Measurements from ENCODE around the gene ZCCHC4.
A peak's percentile ranks its signal among the peaks of the same experiment; 100 is the strongest.
"Not testable (repeated sequence)": the region's sequence is repeated elsewhere in the genome, so short reads cannot be mapped to it uniquely, and the experiment has no call there.

Gene ZCCHC4

GRCh38 chr4:25367877-25368276, 55.3 kb downstream of the ZCCHC4 start:
- no peak for TF ChIP-seq CTCF (IDR thresholded peaks at IDR 0.05; ENCODE audit: low read depth, low read length)
- no peak overlapping the region for H3K4me3 ChIP-seq (replicated peaks in 1 of 2; ENCODE audit: low read depth in 2 of 2, low read length in 2 of 2)
- DNase-seq (ENCODE audit: low read depth in 2 of 2) = no peak

- H3K4me3 ChIP-seq (replicated peaks in 1 of 2; ENCODE audit: low read depth in 2 of 2, low read length in 2 of 2) = no peak overlapping the region
- peak in 1 of 2 donors; percentile 23 for DNase-seq (ENCODE audit: low read depth in 2 of 2)
- TF ChIP-seq CTCF (IDR thresholded peaks at IDR 0.05; ENCODE audit: low read depth, low read length) = no peak
These were observed 55.7 kb downstream of the ZCCHC4 start for GRCh38 chr4:25368315-25368714.

- no peak for TF ChIP-seq CTCF (IDR thresholded peaks at IDR 0.05; ENCODE audit: low read depth, low read length)
- DNase-seq (ENCODE audit: low read depth in 2 of 2) = no peak
- no peak overlapping the region for H3K4me3 ChIP-seq (replicated peaks in 1 of 2; ENCODE audit: low read depth in 2 of 2, low read length in 2 of 2)
These were observed 57.7 kb downstream of the ZCCHC4 start for GRCh38 chr4:25370242-25370641.

GRCh38 chr4:25372549-25372948, 60.0 kb downstream of the ZCCHC4 start:
- DNase-seq (ENCODE audit: low read depth in 2 of 2); H3K4me3 ChIP-seq (replicated peaks in 1 of 2; ENCODE audit: low read depth in 2 of 2, low read length in 2 of 2): not testable (repeated sequence)

- H3K4me3 ChIP-seq (replicated peaks in 1 of 2; ENCODE audit: low read depth in 2 of 2, low read length in 2 of 2) = peak within 1 kb of the TSS; percentile 94 to 97
- no peak for TF ChIP-seq CTCF (IDR thresholded peaks at IDR 0.05; ENCODE audit: low read depth, low read length)
- DNase-seq (ENCODE audit: low read depth in 2 of 2) = peak; percentile 94 to 95
These were observed 64.4 kb downstream of the ZCCHC4 start, which contains the start of gene ANAPC4 for GRCh38 chr4:25376754-25377571. Gene ANAPC4 (plus strand): TSS chr4:25377263. CDS start chr4:25377428, 165 bp downstream.

- H3K4me3 ChIP-seq (replicated peaks in 1 of 2; ENCODE audit: low read depth in 2 of 2, low read length in 2 of 2) = peak overlapping the region; percentile 94 to 97
- DNase-seq (ENCODE audit: low read depth in 2 of 2) = peak in 1 of 2 donors; percentile 14
- no peak for TF ChIP-seq CTCF (IDR thresholded peaks at IDR 0.05; ENCODE audit: low read depth, low read length)
These were observed 65.2 kb downstream of the ZCCHC4 start for GRCh38 chr4:25377572-25378436.

- peak overlapping the region; percentile 94 to 97 for H3K4me3 ChIP-seq (replicated peaks in 1 of 2; ENCODE audit: low read depth in 2 of 2, low read length in 2 of 2)
- no peak for TF ChIP-seq CTCF (IDR thresholded peaks at IDR 0.05; ENCODE audit: low read depth, low read length)
- no peak for DNase-seq (ENCODE audit: low read depth in 2 of 2)
These were observed 65.8 kb downstream of the ZCCHC4 start for GRCh38 chr4:25378437-25378743.

All from cardiac fibroblast (primary cell).